K562 (cell line): ENCODE data around the gene GP1BB. TPM values are rescaled to one million over a fixed set of nuclear protein-coding genes. Genes with fewer than 3 reads are reported as not detected.

Source experiments
- ATAC-seq: fragments of 200-7000 bp; cut with Tn5 transposase; 3 replicates; pipeline ENCODE4 v1.9.1; 2020; ENCODE audit warnings: moderate library complexity
- BruUV-seq: library from RNA; stranded (reverse); fragments of 400-500 nt; replicated peaks from 2 replicates; lab custom pipeline; 2021; lab: Mats Ljungman, UMichigan
- CTCF ChIA-PET: fragments of 300-600 bp; formaldehyde crosslinking; extraction: SDS; loops from one replicate; lab custom pipeline; 2021; ENCODE audit warnings: low intra/inter-chr PET ratio; lab: Yijun Ruan, JAX
- POLR2A ChIA-PET: fragments of 300-600, 350-650 bp; sonication (Branson Sonifier 250); formaldehyde crosslinking; extraction: SDS; loops from one replicate; lab custom pipeline; 2021; ENCODE audit warnings: antibody characterized with exemption, inconsistent platforms; lab: Yijun Ruan, JAX
- DNase-seq, 4 experiments: peaks; one replicate each; pipeline versions ENCODE4 v3.0.0 to v3.0.0-alpha.2; 2011 to 2018; ENCODE audit warnings: low spot score in 3 of 4, mixed read lengths in 3 of 4; ENCODE audit errors: extremely low read depth in 1 of 4
- FAIRE-seq: peaks from 2 replicates; lab custom pipeline; 2011; peaks lifted over from hg19 to GRCh38; lab: Jason Lieb, UNC
- H2AFZ ChIP-seq: 2 replicates; pipeline ENCODE4 v1.6.0; 2011; ENCODE audit warnings: low read depth, low read length, control low read depth, inconsistent platforms
- H3K27ac ChIP-seq: fragments of 200-600 bp; 3 replicates; pipeline ENCODE4 v1.8.0; 2011; ENCODE audit warnings: low read depth, mild to moderate bottlenecking, control low read depth, inconsistent platforms, low read length, moderate library complexity, mixed read lengths; ENCODE audit errors: extremely low read depth
- H3K27me3 ChIP-seq, 2 experiments: fragments of 300-600 bp in 1 of 2; 2 replicates in 1 of 2; 3 replicates in 1 of 2; pipeline versions ENCODE4 v1.6.0 to v1.8.0; 2011; ENCODE audit warnings: inconsistent platforms in 2 of 2, low read length in 2 of 2, mild to moderate bottlenecking in 1 of 2, mixed read lengths in 1 of 2, moderate library complexity in 1 of 2; ENCODE audit not compliant: control insufficient read depth in 2 of 2, insufficient read depth in 2 of 2
- H3K36me3 ChIP-seq: fragments of 300-600 bp; 3 replicates; pipeline ENCODE4 v1.8.0; 2011; ENCODE audit warnings: mild to moderate bottlenecking, low read length, inconsistent platforms; ENCODE audit not compliant: control insufficient read depth, insufficient read depth
- H3K4me1 ChIP-seq, 2 experiments: fragments of 200-600 bp in 1 of 2; replicated peaks in 1 of 2; 2 replicates in 1 of 2; 3 replicates in 1 of 2; pipeline versions ENCODE4 v1.5.1 to v1.8.0; 2011; ENCODE audit warnings: inconsistent platforms in 2 of 2, low read length in 2 of 2, mild to moderate bottlenecking in 1 of 2, mixed read lengths in 1 of 2, moderate library complexity in 1 of 2; ENCODE audit not compliant: control insufficient read depth in 2 of 2, insufficient read depth in 2 of 2
- H3K4me2 ChIP-seq: 2 replicates; pipeline ENCODE4 v1.6.1; 2011; ENCODE audit warnings: low read length, control low read depth, inconsistent platforms, mixed read lengths; ENCODE audit not compliant: insufficient read depth
- H3K4me3 ChIP-seq: fragments of 200-600 bp; sonication (generic), shearing (Covaris generic); 2 replicates; pipeline ENCODE4 v1.5.1; 2016; ENCODE audit warnings: control low read depth, inconsistent platforms
- H3K79me2 ChIP-seq: fragments of 200-600 bp; 3 replicates; pipeline ENCODE4 v1.8.0; 2011; ENCODE audit warnings: low read length, inconsistent platforms; ENCODE audit not compliant: control insufficient read depth, insufficient read depth
- H3K9ac ChIP-seq, 2 experiments: 2 replicates each; pipeline versions ENCODE4 v1.6.0 to v1.6.1; 2011; ENCODE audit warnings: low read depth in 2 of 2, low read length in 2 of 2, control low read depth in 1 of 2, inconsistent platforms in 1 of 2, mild to moderate bottlenecking in 1 of 2, mixed read lengths in 1 of 2; ENCODE audit not compliant: insufficient read depth in 1 of 2
- H3K9me1 ChIP-seq: one replicate; pipeline ENCODE4 v1.6.0; 2011; ENCODE audit warnings: inconsistent platforms, mild to moderate bottlenecking, low read length, moderate library complexity; ENCODE audit not compliant: control insufficient read depth, insufficient read depth
- H3K9me3 ChIP-seq: replicated peaks from 2 replicates; pipeline ENCODE4 v1.5.1; 2011; ENCODE audit warnings: low read depth, low read length, inconsistent platforms; ENCODE audit not compliant: control insufficient read depth, insufficient read depth
- H4K20me1 ChIP-seq: replicated peaks from 2 replicates; pipeline ENCODE4 v1.6.1; 2011; ENCODE audit warnings: low read length, inconsistent platforms, mixed read lengths; ENCODE audit not compliant: control insufficient read depth, insufficient read depth
- BHLHE40 ChIP-seq: IDR thresholded peaks from 2 replicates; pipeline ENCODE4 v1.6.1; 2011; ENCODE audit warnings: low read length, improper control_type of control experiment
- ELF4 ChIP-seq: fragments of 450-650 bp; formaldehyde crosslinking; IDR thresholded peaks from 2 replicates; pipeline ENCODE4 v1.4.0; 2022; ENCODE audit warnings: missing genetic modification characterization
- KLF1 ChIP-seq: fragments of 450-650 bp; IDR thresholded peaks from 2 replicates; pipeline ENCODE4 v1.6.1; 2016; ENCODE audit warnings: missing genetic modification characterization, missing compliant biosample characterization
- MEF2D ChIP-seq: conservative IDR thresholded peaks from 2 replicates; pipeline ENCODE4 v1.6.1; 2016; ENCODE audit warnings: low read depth, missing genetic modification characterization, missing compliant biosample characterization
- MYC ChIP-seq, 2 experiments: fragments of 250-450 bp in 1 of 2; sonication (Bioruptor Pico) in 1 of 2; IDR thresholded peaks; 2 replicates each; pipeline versions ENCODE4 v1.5.1 to v1.6.1; 2012 to 2021; ENCODE audit warnings: low read depth in 2 of 2, borderline replicate concordance in 1 of 2, improper control_type of control experiment in 1 of 2, low read length in 1 of 2, mild to moderate bottlenecking in 1 of 2, moderate library complexity in 1 of 2
- PHB ChIP-seq: fragments of 250-450 bp; sonication (Bioruptor Pico); IDR thresholded peaks from 2 replicates; pipeline ENCODE4 v1.5.0; 2021
- PHF8 ChIP-seq: fragments of 200-600 bp; sonication (generic); IDR thresholded peaks from 2 replicates; pipeline ENCODE4 v1.6.1; 2012; ENCODE audit warnings: mixed run types, mild to moderate bottlenecking, inconsistent platforms, low read length, moderate library complexity, borderline replicate concordance
- PURB ChIP-seq: sonication (generic); formaldehyde crosslinking; IDR thresholded peaks from 2 replicates; pipeline ENCODE4 v1.9.0; 2021; ENCODE audit warnings: low read depth, mild to moderate bottlenecking, missing genetic modification reagents
- ZNF133 ChIP-seq: fragments of 250-450 bp; sonication (Bioruptor Pico); IDR thresholded peaks from 2 replicates; pipeline ENCODE4 v1.4.0; 2020; ENCODE audit warnings: mild to moderate bottlenecking
- ZNF197 ChIP-seq: fragments of 200-800 bp; sonication (Bioruptor generic); IDR thresholded peaks from 2 replicates; pipeline ENCODE4 v1.6.1; 2016; ENCODE audit warnings: low read depth, missing genetic modification characterization, missing compliant biosample characterization
- ZNF436 ChIP-seq: fragments of 250-450, 450-650 bp; sonication (Bioruptor Pico); formaldehyde crosslinking; IDR thresholded peaks from 2 replicates; pipeline ENCODE4 v1.7.0; 2020; ENCODE audit warnings: mild to moderate bottlenecking
- ZNF785 ChIP-seq: fragments of 250-450 bp; sonication (Bioruptor Pico); IDR thresholded peaks from 2 replicates; pipeline ENCODE4 v1.4.0; 2020; ENCODE audit warnings: mild to moderate bottlenecking
- WGBS: fragments of 100-300 bp; shearing (Covaris generic); methylation state at CpG from one replicate; pipeline ENCODE4 v1.1.6; 2016; ENCODE audit warnings: low coverage, mixed read lengths; ENCODE audit not compliant: insufficient coverage; ENCODE audit errors: missing lambda C conversion rate; 5-methylcytosine and 5-hydroxymethylcytosine counted together
- in situ Hi-C: fragments of 300-500 bp; cut with MboI; formaldehyde crosslinking; loops from 4 replicates; pipeline ENCODE4 v1.15.0; 2018; ENCODE audit warnings: inconsistent platforms, mixed read lengths
- intact Hi-C: fragments of 100-400 bp; cut with micrococcal nuclease; formaldehyde crosslinking; loops from 2 replicates; pipeline ENCODE4 v1.14.2; 2022
- polyA plus RNA-seq, 8 experiments: library from polyadenylated mRNA; depleted of rRNA in 4 of 8; stranded (reverse) in 5 of 8; unstranded in 3 of 8; fragments of >200 nt; fragmentation: Nextera tagmentation in 2 of 8; fragmentation: Illumina TruSeq in 1 of 8; extraction: Ambion mirVana in 2 of 8; extraction: Trizol in 1 of 8; gene quantifications; 2 replicates each; pipeline versions ENCODE4 v1.2.1 to v1.2.3, GENCODE V29; 2011 to 2014; ENCODE audit warnings: inconsistent platforms in 1 of 8, missing spikeins in 1 of 8
- total RNA-seq, 7 experiments: library from RNA; depleted of rRNA in 6 of 7; stranded (reverse); fragments of >200 nt in 6 of 7; fragmentation: Illumina TruSeq in 2 of 7; extraction: Trizol in 2 of 7; gene quantifications; 2 replicates each; pipeline versions ENCODE4 v1.2.1 to v1.2.3, GENCODE V29; 2011 to 2021; ENCODE audit warnings: low replicate concordance in 1 of 7
- TF ChIP-seq, protein P1 (sequence below): fragments of 250-450 bp; sonication (Bioruptor Pico); IDR thresholded peaks from 2 replicates; pipeline ENCODE4 v1.9.0; 2021; ENCODE audit warnings: mild to moderate bottlenecking, inconsistent platforms
- TF ChIP-seq, protein P2 (sequence below): fragments of 250-450 bp; sonication (Bioruptor Pico); IDR thresholded peaks from 2 replicates; pipeline ENCODE4 v1.4.0; 2020; ENCODE audit warnings: borderline replicate concordance
- TF ChIP-seq, protein P3 (sequence below): sonication (generic); formaldehyde crosslinking; IDR thresholded peaks from 2 replicates; pipeline ENCODE4 v1.8.1; 2023; ENCODE audit warnings: mild to moderate bottlenecking, missing genetic modification reagents

GP1BB gene
- total and polyA plus RNA-seq, 9 of the 15 experiments (the other 6 are each of a cell fraction or from before 2014, with no cell fraction given): 0.69 to 162 (median 2.8) TPM

DNA sequence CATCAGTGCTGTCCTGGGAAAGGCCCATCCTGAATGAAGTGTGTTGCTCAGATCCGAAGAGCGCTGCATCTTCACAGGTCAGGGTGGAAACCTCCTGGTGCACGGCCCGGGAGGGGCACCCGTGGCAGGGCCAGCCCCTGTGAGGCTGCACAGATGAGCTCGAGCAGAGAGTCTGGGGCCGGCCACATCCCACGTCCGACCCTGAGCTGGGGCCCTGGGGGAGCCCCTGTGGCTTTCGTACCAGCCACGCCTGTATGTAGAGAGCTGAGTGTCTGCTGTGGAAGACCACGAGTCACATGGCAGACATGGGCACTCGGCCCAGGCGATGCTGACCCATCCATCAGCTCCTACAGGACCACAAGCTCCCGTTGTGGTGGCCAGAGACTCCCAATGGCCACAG lies 33.9 kb upstream of the GP1BB start:
- peak overlapping the region; percentile 32; the same call in 1 of the 2 replicates for H2AFZ ChIP-seq
- no peaks in the 10 kb centered on the region for H4K20me1 ChIP-seq
- in situ Hi-C loops (no loop called here), intact Hi-C loops (no loop called here)
- no peaks in the 10 kb centered on the region for H3K9me1 ChIP-seq
- H3K9me3 ChIP-seq: no peaks in the 10 kb centered on the region
- H3K79me2 ChIP-seq: no peaks in the 10 kb centered on the region
- no peaks in the 10 kb centered on the region for H3K36me3 ChIP-seq
- CTCF ChIA-PET: no interaction called here
- WGBS: 16% methylated on average over 15 of the region's 15 CpGs
- H3K27me3 ChIP-seq: peaks cover 23 to 40% of the 10 kb centered on the region in 2 experiments
- FAIRE-seq (no peak), ATAC-seq (peak; percentile 1; the same call in 1 of the 3 replicates), DNase-seq (peak in 1 of 4 experiments; percentile 36)
- H3K4me2 ChIP-seq: no peak overlapping the region
- H3K27ac ChIP-seq: no peak overlapping the region
- H3K4me1 ChIP-seq: peaks cover 22 to 40% of the 10 kb centered on the region in 2 experiments; a peak in 4 of 5 replicates
- POLR2A ChIA-PET: interaction anchor here (0.6 to 5.5 kb wide), 18 partner anchors 9 to 511 kb away, joined by 3 to 52 read pairs (median 4); partner anchors contain the start of gene SLC25A1
- H3K4me3 ChIP-seq: no peak overlapping the region
- BruUV-seq: no TSS peak
- peak overlapping the region in 1 of 2 experiments; percentile 72; a peak in 2 of 4 replicates for H3K9ac ChIP-seq
- 0 out of 2 replicates have a peak, but pooled peaks have one; percentile 8 for TF ChIP-seq BHLHE40
- no peak for TF ChIP-seq ELF4
- 0 out of 2 replicates have a peak, but pooled peaks have one; percentile 11 for TF ChIP-seq ZNF436
- TF ChIP-seq MEF2D: no peak
- TF ChIP-seq PHF8: 0 out of 2 replicates have a peak, but pooled peaks have one; percentile 8
- peak; percentile 92; the same call in 1 of the 2 replicates for TF ChIP-seq PURB (CRISPR knock-in tag)
- TF ChIP-seq, protein P1, sequence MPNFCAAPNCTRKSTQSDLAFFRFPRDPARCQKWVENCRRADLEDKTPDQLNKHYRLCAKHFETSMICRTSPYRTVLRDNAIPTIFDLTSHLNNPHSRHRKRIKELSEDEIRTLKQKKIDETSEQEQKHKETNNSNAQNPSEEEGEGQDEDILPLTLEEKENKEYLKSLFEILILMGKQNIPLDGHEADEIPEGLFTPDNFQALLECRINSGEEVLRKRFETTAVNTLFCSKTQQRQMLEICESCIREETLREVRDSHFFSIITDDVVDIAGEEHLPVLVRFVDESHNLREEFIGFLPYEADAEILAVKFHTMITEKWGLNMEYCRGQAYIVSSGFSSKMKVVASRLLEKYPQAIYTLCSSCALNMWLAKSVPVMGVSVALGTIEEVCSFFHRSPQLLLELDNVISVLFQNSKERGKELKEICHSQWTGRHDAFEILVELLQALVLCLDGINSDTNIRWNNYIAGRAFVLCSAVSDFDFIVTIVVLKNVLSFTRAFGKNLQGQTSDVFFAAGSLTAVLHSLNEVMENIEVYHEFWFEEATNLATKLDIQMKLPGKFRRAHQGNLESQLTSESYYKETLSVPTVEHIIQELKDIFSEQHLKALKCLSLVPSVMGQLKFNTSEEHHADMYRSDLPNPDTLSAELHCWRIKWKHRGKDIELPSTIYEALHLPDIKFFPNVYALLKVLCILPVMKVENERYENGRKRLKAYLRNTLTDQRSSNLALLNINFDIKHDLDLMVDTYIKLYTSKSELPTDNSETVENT: peak; percentile 44; the same call in 1 of the 2 replicates
- TF ChIP-seq PHB: 0 out of 2 replicates have a peak, but pooled peaks have one; percentile 58
- no peak for TF ChIP-seq ZNF197 (CRISPR knock-in tag)
- TF ChIP-seq ZNF785: no peak
- TF ChIP-seq, protein P2, sequence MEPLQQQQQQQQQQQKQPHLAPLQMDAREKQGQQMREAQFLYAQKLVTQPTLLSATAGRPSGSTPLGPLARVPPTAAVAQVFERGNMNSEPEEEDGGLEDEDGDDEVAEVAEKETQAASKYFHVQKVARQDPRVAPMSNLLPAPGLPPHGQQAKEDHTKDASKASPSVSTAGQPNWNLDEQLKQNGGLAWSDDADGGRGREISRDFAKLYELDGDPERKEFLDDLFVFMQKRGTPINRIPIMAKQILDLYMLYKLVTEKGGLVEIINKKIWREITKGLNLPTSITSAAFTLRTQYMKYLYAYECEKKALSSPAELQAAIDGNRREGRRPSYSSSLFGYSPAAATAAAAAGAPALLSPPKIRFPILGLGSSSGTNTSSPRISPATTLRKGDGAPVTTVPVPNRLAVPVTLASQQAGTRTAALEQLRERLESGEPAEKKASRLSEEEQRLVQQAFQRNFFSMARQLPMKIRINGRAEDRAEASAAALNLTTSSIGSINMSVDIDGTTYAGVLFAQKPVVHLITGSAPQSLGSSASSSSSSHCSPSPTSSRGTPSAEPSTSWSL (CRISPR knock-in tag): 0 out of 2 replicates have a peak, but pooled peaks have one; percentile 68
- 0 out of 2 replicates have a peak, but pooled peaks have one; percentile 88 for TF ChIP-seq ZNF133 (CRISPR knock-in tag)
- TF ChIP-seq, protein P3, sequence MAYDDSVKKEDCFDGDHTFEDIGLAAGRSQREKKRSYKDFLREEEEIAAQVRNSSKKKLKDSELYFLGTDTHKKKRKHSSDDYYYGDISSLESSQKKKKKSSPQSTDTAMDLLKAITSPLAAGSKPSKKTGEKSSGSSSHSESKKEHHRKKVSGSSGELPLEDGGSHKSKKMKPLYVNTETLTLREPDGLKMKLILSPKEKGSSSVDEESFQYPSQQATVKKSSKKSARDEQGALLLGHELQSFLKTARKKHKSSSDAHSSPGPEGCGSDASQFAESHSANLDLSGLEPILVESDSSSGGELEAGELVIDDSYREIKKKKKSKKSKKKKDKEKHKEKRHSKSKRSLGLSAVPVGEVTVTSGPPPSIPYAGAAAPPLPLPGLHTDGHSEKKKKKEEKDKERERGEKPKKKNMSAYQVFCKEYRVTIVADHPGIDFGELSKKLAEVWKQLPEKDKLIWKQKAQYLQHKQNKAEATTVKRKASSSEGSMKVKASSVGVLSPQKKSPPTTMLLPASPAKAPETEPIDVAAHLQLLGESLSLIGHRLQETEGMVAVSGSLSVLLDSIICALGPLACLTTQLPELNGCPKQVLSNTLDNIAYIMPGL: 0 out of 2 replicates have a peak, but pooled peaks have one; percentile 10
- peak; percentile 5; the same call in 1 of the 2 replicates for TF ChIP-seq KLF1 (tag)
- no peak for TF ChIP-seq MYC (IDR thresholded peaks at IDR 0.05; ENCODE audit: low read depth, low read length)
- TF ChIP-seq MYC (CRISPR knock-in tag; IDR thresholded peaks at IDR 0.05; ENCODE audit: borderline replicate concordance, low read depth): peak; percentile 62; the same call in 1 of the 2 replicates
